NAMALWA (cell line): ENCODE results near the gene WNT8B.
A peak's percentile ranks its signal among the peaks of the same experiment; 100 is the strongest.

Experiments
- DNase-seq: peaks from one replicate; pipeline ENCODE4 v3.0.0-alpha.2; 2015; ENCODE audit warnings: low spot score

WNT8B gene

GRCh38 chr10:100483876-100484666 is 21.3 kb downstream of the WNT8B start:
- DNase-seq = no peak

GRCh38 chr10:100485366-100485765 is 22.6 kb downstream of the WNT8B start:
- DNase-seq = no peak

- no peak for DNase-seq
These were observed 23.1 kb downstream of the WNT8B start for GRCh38 chr10:100485801-100486495.

- DNase-seq = no peak
These were observed 24.7 kb downstream of the WNT8B start for GRCh38 chr10:100487529-100487928.

GRCh38 chr10:100489396-100489795 is 26.6 kb downstream of the WNT8B start:
- DNase-seq = no peak

GRCh38 chr10:100490531-100490930 is 27.7 kb downstream of the WNT8B start:
- no peak for DNase-seq

GRCh38 chr10:100496567-100496966 is 33.8 kb downstream of the WNT8B start:
- no peak for DNase-seq

GRCh38 chr10:100498059-100498458 is 35.2 kb downstream of the WNT8B start:
- DNase-seq = no peak

- DNase-seq = no peak
These were observed 38.6 kb downstream of the WNT8B start for GRCh38 chr10:100501423-100501822.

GRCh38 chr10:100502926-100503494 is 40.2 kb downstream of the WNT8B start:
- DNase-seq = no peak

GRCh38 chr10:100504096-100504495 is 41.3 kb downstream of the WNT8B start:
- DNase-seq = no peak

- DNase-seq = no peak
These were observed 42.4 kb downstream of the WNT8B start for GRCh38 chr10:100505164-100505563.

- no peak for DNase-seq
These were observed 44.0 kb downstream of the WNT8B start for GRCh38 chr10:100506596-100507356.

- no peak for DNase-seq
These were observed 44.5 kb downstream of the WNT8B start for GRCh38 chr10:100507357-100507732.

GRCh38 chr10:100508266-100508665 is 45.5 kb downstream of the WNT8B start:
- DNase-seq = no peak

- peak; percentile 80 for DNase-seq
These were observed 45.9 kb downstream of the WNT8B start for GRCh38 chr10:100508691-100509150.

- no peak for DNase-seq
These were observed 46.5 kb downstream of the WNT8B start for GRCh38 chr10:100509241-100509840.

GRCh38 chr10:100510533-100511308 is 47.9 kb downstream of the WNT8B start:
- peak; percentile 16 for DNase-seq

GRCh38 chr10:100515612-100516011 is 52.8 kb downstream of the WNT8B start:
- no peak for DNase-seq

- DNase-seq = no peak
These were observed 54.0 kb downstream of the WNT8B start for GRCh38 chr10:100516847-100517246.

GRCh38 chr10:100518761-100519241 is 56.0 kb downstream of the WNT8B start:
- DNase-seq = peak; percentile 63
